ENCODE data around the gene FILIP1. TPM values are rescaled to one million over a fixed set of nuclear protein-coding genes. Genes with fewer than 3 reads are reported as not detected.
A peak's percentile ranks its signal among the peaks of the same experiment; 100 is the strongest.

Gene FILIP1
- total and polyA plus RNA-seq, 2 of the 8 experiments (the other 6 are each of a cell fraction or from before 2014, with no cell fraction given), result 2.4 to 5.7 TPM

DNA sequence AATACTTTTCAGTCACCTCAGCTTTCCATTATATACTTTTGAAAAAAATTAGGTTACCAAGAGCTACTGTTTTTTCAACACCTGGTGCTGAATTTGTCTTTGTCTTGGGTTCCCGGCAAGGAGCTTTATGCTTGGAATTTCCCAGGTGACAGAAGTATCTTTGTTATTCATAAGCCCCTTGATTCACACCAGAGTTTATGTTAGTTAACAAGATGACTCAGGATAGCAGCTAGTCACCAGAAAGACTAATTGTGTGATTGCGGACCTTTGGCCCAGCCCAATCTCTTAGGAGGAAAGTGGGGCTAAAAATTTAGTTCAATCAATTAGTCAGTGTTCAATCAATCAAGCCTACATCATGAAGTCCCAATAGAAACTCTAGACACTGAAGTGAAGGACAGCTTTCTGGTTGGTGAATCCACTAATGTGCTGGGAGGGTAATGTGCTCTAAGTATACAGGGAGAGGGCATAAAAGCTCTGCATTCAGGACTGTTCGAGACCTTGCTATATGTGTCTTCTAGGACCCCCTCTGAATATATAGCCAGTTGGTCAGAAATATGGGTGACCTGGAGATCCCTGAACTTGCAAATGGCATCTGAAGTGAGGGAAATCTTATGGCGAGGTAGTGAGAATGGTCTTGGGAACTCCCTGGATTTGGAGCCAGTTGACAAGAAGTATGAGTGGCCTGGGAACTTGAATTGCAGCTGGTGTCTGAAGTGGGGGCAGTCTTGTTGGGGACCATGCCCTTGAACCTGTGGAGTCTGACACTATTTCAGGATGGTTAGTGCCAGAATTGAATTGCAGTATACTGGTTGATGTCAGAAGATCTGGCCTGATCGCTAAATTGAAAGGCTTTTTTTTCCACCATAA lies 225.2 kb downstream of the FILIP1 start:
- no peak overlapping the region for H3K23ac ChIP-seq (ENCODE audit: insufficient read length)
- POLR2A ChIA-PET (ENCODE audit: partially characterized antibody), result interaction anchor here (0.8 to 1.7 kb wide), 8 partner anchors 9 to 58 kb away, joined by 3 to 10 read pairs (median 4); partner anchors contain the start of genes COX7A2 and TMEM30A
- TF ChIP-seq SP2 (IDR thresholded peaks at IDR 0.05; ENCODE audit: low read length) (no peak), KDM1A (IDR thresholded peaks at IDR 0.05; ENCODE audit: borderline replicate concordance, low read length) (no peak), POLR2A (IDR thresholded peaks at IDR 0.05; ENCODE audit: control extremely low read depth in 1 of 2, low read depth in 2 of 2, low read length in 2 of 2) (0 out of 3 replicates have a peak, but pooled peaks of 1 of the 2 experiments have one; percentile 28), TBP (IDR thresholded peaks at IDR 0.05; ENCODE audit: low read depth, low read length) (0 out of 2 replicates have a peak, but pooled peaks have one; percentile 13), HDAC6 (IDR thresholded peaks at IDR 0.05; ENCODE audit: low read depth, low read length) (no peak)
- TF ChIP-seq, protein P1, sequence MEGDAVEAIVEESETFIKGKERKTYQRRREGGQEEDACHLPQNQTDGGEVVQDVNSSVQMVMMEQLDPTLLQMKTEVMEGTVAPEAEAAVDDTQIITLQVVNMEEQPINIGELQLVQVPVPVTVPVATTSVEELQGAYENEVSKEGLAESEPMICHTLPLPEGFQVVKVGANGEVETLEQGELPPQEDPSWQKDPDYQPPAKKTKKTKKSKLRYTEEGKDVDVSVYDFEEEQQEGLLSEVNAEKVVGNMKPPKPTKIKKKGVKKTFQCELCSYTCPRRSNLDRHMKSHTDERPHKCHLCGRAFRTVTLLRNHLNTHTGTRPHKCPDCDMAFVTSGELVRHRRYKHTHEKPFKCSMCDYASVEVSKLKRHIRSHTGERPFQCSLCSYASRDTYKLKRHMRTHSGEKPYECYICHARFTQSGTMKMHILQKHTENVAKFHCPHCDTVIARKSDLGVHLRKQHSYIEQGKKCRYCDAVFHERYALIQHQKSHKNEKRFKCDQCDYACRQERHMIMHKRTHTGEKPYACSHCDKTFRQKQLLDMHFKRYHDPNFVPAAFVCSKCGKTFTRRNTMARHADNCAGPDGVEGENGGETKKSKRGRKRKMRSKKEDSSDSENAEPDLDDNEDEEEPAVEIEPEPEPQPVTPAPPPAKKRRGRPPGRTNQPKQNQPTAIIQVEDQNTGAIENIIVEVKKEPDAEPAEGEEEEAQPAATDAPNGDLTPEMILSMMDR (IDR thresholded peaks at IDR 0.05; ENCODE audit: control extremely low read depth in 1 of 3, insufficient read depth in 1 of 3, low read depth in 1 of 3, low read length in 3 of 3), result no peak
- TF ChIP-seq, protein P2, sequence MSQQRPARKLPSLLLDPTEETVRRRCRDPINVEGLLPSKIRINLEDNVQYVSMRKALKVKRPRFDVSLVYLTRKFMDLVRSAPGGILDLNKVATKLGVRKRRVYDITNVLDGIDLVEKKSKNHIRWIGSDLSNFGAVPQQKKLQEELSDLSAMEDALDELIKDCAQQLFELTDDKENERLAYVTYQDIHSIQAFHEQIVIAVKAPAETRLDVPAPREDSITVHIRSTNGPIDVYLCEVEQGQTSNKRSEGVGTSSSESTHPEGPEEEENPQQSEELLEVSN (IDR thresholded peaks at IDR 0.05), result no peak

More for the DNA sequence above, 225.2 kb downstream of the FILIP1 start:
- Histone ChIP-seq H3K9ac (replicated peaks in 1 of 4; ENCODE audit: extremely low read depth in 1 of 4, low read depth in 3 of 4, low read length in 3 of 4) (peak overlapping the region in 1 of 4 experiments; percentile 13; a peak in 1 of 7 replicates), H3K4me3 (ENCODE audit: extremely low read depth in 1 of 4, insufficient read depth in 2 of 4, low read depth in 3 of 4, low read length in 4 of 4) (peak overlapping the region in 1 of 4 experiments; percentile 42; a peak in 2 of 8 replicates), H2AK5ac (ENCODE audit: low read depth, low read length) (peak overlapping the region; percentile 92; the same call in 1 of the 2 replicates), H3K56ac (replicated peaks; ENCODE audit: insufficient read length, low read depth, low read length) (no peak overlapping the region), H3K14ac (ENCODE audit: insufficient read length) (no peak overlapping the region), H4K91ac (replicated peaks; ENCODE audit: insufficient read length, low read length) (peak overlapping the region; percentile 23), H3K9me3 (ENCODE audit: insufficient read depth in 2 of 2, low read depth in 1 of 2, low read length in 1 of 2) (peaks cover 4 to 7% of the 10 kb centered on the region in 2 experiments), H4K5ac (ENCODE audit: insufficient read length, low read depth, low read length) (peak overlapping the region; percentile 98), H3K27me3 (replicated peaks in 1 of 4; ENCODE audit: control insufficient read depth in 3 of 4, extremely low read depth in 1 of 4, insufficient read depth in 3 of 4, low read length in 3 of 4) (no peaks in the 10 kb centered on the region), H3K36me3 (ENCODE audit: control insufficient read depth in 2 of 4, insufficient read depth in 4 of 4, low read length in 3 of 4) (peaks cover 0 to 29% (median 11%) of the 10 kb centered on the region in 4 experiments; a peak in 6 of 8 replicates), H2BK5ac (ENCODE audit: low read depth, low read length) (peak overlapping the region; percentile 54), H2AFZ (ENCODE audit: low read length) (no peak overlapping the region), H3K27ac (ENCODE audit: low read depth, low read length) (peak overlapping the region; percentile 80), H4K8ac (ENCODE audit: extremely low read depth, insufficient read depth, low read length) (no peak overlapping the region), H3K23me2 (ENCODE audit: low read depth, low read length) (no peaks in the 10 kb centered on the region), H3K79me2 (ENCODE audit: control insufficient read depth in 1 of 2, insufficient read depth in 2 of 2, low read length in 2 of 2) (peaks cover 0 to 81% of the 10 kb centered on the region in 2 experiments; a peak in 3 of 4 replicates), H3K18ac (ENCODE audit: extremely low read depth, low read length) (peak overlapping the region; percentile 84), H3K79me1 (ENCODE audit: low read depth, low read length) (no peaks in the 10 kb centered on the region), H3K4ac (replicated peaks; ENCODE audit: insufficient read length, low read depth, low read length) (no peak overlapping the region), H2BK120ac (replicated peaks; ENCODE audit: low read depth, low read length) (peak overlapping the region; percentile 8), H2BK15ac (ENCODE audit: low read length) (no peak overlapping the region), H4K20me1 (replicated peaks in 1 of 2; ENCODE audit: control insufficient read depth in 1 of 2, insufficient read depth in 2 of 2, low read length in 2 of 2) (no peaks in the 10 kb centered on the region), H2BK20ac (ENCODE audit: low read length) (peak overlapping the region; percentile 98), H2BK12ac (ENCODE audit: low read depth, low read length) (peak overlapping the region; percentile 65; the same call in 1 of the 2 replicates), H3K4me1 (replicated peaks in 1 of 4; ENCODE audit: control insufficient read depth in 3 of 4, insufficient read depth in 4 of 4, low read length in 3 of 4) (peaks cover 2 to 9% (median 7%) of the 10 kb centered on the region in 4 experiments; a peak in 5 of 7 replicates), H3K4me2 (ENCODE audit: insufficient read depth in 1 of 2, low read depth in 2 of 2, low read length in 2 of 2) (peak overlapping the region; percentile 55 to 57)
- CTCF ChIA-PET (ENCODE audit: partially characterized antibody), result interaction anchor here (0.7 to 6.8 kb wide), 12 partner anchors 10 to 260 kb away, joined by 3 to 66 read pairs (median 6); no protein-coding TSS in a partner anchor
- FAIRE-seq (peak; percentile 95), DNase-seq (ENCODE audit: low read depth in 1 of 2, low spot score in 2 of 2) (no peak)
- WGBS, 2 experiments (ENCODE audit: extremely low coverage in 1 of 2, insufficient coverage in 1 of 2, insufficient read length in 1 of 2, insufficient replicate concordance in 2 of 2, low coverage in 1 of 2, low lambda C conversion rate in 2 of 2, missing lambda C conversion rate in 1 of 2), result 58% methylated on average over 5 of the region's 5 CpGs; no CpG with 5 or more reads in 1 of the 2 experiments

Measured in H1 (cell line).